Measurements from ENCODE around the gene ATP6V1B1. TPM values are rescaled to one million over a fixed set of nuclear protein-coding genes. Genes with fewer than 3 reads are reported as not detected.

ATP6V1B1 gene
- total and polyA plus RNA-seq, 7 donors, result 0.10 to 0.70 (median 0.38) TPM; not detected in 2

DNA sequence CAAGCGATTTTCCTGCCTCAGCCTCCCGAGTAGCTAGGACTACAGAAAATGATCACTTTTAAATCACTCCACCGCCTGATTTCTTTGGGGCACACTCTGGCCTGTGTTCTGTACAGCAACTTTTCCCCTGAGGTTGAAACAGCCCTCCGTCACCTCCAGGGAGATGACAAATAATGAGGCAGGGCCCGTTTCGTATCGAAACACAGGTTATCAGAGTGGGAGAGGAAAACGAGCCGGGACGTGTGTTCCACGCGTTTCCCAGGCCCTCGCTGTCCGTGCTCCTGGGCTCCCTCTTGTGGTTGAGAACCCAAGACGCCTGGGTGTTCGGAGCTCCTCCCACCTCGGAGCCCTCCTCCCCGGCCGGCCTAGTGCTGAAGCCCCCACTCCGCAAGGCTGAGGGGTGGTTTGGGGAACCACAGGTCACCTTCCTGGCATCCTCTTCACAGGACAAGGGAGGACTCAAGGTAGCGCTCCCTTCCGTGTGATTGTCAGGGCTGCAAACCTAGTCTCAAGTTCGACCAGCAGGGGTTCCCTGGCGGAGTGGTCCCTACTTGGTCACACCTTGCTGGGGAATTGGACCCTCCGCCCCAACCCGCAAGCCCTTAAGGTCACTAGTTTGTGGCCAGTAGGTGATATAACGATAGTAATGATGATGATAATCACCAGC is 12.8 kb downstream of the ATP6V1B1 start:
- ATAC-seq (peak; percentile 93 to 99 (median 94)), DNase-seq (peak; percentile 81 to 87)
- H3K4me3 ChIP-seq, result peak overlapping the region; percentile 47
- no peaks in the 10 kb centered on the region for H3K36me3 ChIP-seq (ENCODE audit: insufficient read depth in 1 of 2, low read depth in 1 of 2)
- intact Hi-C loops (cut with DNase I), result loop anchor here in 1 of 2 donors (5.0 kb wide), 1 partner anchor 156 kb away; the partner anchor contains the start of gene FIGLA
- H3K4me1 ChIP-seq, result peaks cover 3% of the 10 kb centered on the region
- H3K27ac ChIP-seq, result no peak overlapping the region
- no peaks in the 10 kb centered on the region for H3K27me3 ChIP-seq (ENCODE audit: insufficient read depth in 3 of 3, low read length in 2 of 3)
- H3K9me3 ChIP-seq, result no peaks in the 10 kb centered on the region
- 11 to 12% (median 11%) methylated on average over 27 of the region's 27 CpGs for WGBS, 3 donors
- TF ChIP-seq, protein P1, sequence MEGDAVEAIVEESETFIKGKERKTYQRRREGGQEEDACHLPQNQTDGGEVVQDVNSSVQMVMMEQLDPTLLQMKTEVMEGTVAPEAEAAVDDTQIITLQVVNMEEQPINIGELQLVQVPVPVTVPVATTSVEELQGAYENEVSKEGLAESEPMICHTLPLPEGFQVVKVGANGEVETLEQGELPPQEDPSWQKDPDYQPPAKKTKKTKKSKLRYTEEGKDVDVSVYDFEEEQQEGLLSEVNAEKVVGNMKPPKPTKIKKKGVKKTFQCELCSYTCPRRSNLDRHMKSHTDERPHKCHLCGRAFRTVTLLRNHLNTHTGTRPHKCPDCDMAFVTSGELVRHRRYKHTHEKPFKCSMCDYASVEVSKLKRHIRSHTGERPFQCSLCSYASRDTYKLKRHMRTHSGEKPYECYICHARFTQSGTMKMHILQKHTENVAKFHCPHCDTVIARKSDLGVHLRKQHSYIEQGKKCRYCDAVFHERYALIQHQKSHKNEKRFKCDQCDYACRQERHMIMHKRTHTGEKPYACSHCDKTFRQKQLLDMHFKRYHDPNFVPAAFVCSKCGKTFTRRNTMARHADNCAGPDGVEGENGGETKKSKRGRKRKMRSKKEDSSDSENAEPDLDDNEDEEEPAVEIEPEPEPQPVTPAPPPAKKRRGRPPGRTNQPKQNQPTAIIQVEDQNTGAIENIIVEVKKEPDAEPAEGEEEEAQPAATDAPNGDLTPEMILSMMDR (IDR thresholded peaks at IDR 0.05), result peak; percentile 87

DNA sequence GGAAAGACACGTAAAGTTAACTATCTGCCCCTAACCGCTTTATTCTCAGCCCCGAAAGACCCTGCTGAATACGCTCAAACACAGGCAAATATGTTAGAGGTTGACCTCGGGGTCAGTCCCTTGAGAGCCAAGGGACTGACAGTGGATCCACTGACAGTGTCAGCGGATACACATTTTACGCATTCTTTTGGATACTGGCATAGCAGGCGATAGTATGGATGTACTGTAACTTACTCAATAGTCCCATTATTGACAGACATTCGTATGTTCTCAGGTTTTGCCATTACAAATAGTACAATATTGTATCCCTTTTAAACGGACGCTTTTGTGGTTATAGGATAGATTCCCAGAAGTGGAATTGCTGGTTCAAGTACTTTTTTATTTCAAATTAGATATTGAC is 13.4 kb downstream of the ATP6V1B1 start:
- WGBS, 3 donors, result 68 to 75% (median 74%) methylated on average over 11 of the region's 11 CpGs
- no peak for ATAC-seq
- intact Hi-C loops (cut with DNase I), result loop anchor here in 1 of 2 donors (5.0 kb wide), 1 partner anchor 157 kb away; the partner anchor contains the start of gene FIGLA
- H3K4me1 ChIP-seq, result peaks cover 3% of the 10 kb centered on the region
- TF ChIP-seq, protein P1 (IDR thresholded peaks at IDR 0.05), result no peak
- no peak for DNase-seq
- H3K27ac ChIP-seq, result no peak overlapping the region
- H3K36me3 ChIP-seq (ENCODE audit: insufficient read depth in 1 of 2, low read depth in 1 of 2), result no peaks in the 10 kb centered on the region
- H3K4me3 ChIP-seq, result no peak overlapping the region
- no peaks in the 10 kb centered on the region for H3K9me3 ChIP-seq
- H3K27me3 ChIP-seq (ENCODE audit: insufficient read depth in 3 of 3, low read length in 2 of 3), result no peaks in the 10 kb centered on the region

DNA sequence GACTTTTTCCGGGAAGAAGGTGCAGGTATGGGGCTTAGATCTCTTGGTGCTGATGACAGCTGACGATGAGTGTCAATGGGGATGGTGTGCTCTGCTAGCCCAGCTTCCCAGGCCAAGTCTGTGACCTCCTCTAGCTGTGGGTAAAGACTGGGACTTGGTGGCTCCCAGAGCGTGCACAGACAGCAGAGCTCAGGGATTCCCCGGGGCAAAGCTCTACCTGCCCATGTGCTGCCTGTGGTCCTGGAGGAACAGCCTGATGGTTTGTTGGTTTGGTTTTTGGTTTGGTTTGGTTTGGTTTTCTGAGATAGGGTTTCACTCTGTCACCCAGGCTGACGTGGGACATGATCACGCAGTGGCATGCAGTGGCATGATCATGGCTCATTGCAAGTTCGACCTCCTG is 19.2 kb downstream of the ATP6V1B1 start:
- Histone ChIP-seq H3K4me3 (no peak overlapping the region), H3K27me3 (ENCODE audit: insufficient read depth in 3 of 3, low read length in 2 of 3) (peaks cover 0 to 5% (median 0%) of the 10 kb centered on the region in 3 donors), H3K9me3 (no peaks in the 10 kb centered on the region), H3K27ac (no peak overlapping the region), H3K36me3 (ENCODE audit: insufficient read depth in 1 of 2, low read depth in 1 of 2) (no peaks in the 10 kb centered on the region), H3K4me1 (no peaks in the 10 kb centered on the region)
- intact Hi-C loops (cut with DNase I), result no loop called here
- 72 to 80% (median 77%) methylated on average over 7 of the region's 7 CpGs for WGBS, 3 donors
- TF ChIP-seq, protein P1 (IDR thresholded peaks at IDR 0.05), result no peak
- no peak for DNase-seq
- ATAC-seq, result no peak

DNA sequence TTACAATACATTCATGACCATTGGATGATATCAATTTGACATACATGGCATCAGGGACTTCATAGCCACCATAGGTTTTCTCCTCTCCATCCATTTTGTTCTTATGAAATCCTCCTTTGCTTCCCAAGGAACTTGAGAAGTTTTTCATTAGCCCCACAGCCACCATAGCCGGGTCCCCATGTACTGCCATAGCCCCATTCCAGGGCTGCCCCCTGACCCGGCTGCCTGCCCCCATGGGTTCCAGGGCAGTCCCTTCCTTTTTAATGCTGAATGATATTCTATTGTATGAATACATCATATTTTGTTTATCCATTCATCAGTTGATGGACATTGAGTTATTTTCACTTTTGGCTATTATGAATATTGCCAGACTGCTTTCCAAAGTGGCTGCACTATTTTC is 20.4 kb downstream of the ATP6V1B1 start:
- intact Hi-C loops (cut with DNase I), result no loop called here
- ATAC-seq (no peak), DNase-seq (no peak)
- Histone ChIP-seq H3K36me3 (ENCODE audit: insufficient read depth in 1 of 2, low read depth in 1 of 2) (no peaks in the 10 kb centered on the region), H3K4me1 (no peaks in the 10 kb centered on the region), H3K9me3 (no peaks in the 10 kb centered on the region), H3K27me3 (ENCODE audit: insufficient read depth in 3 of 3, low read length in 2 of 3) (peaks cover 0 to 7% (median 0%) of the 10 kb centered on the region in 3 donors), H3K4me3 (no peak overlapping the region), H3K27ac (no peak overlapping the region)
- 77 to 83% (median 80%) methylated on average over 2 of the region's 2 CpGs for WGBS, 3 donors
- TF ChIP-seq, protein P1 (IDR thresholded peaks at IDR 0.05), result no peak

Measured in psoas muscle (tissue), 8 donors.